GM23248 (cell line): ENCODE results near the gene RAPGEF4. TPM values are rescaled to one million over a fixed set of nuclear protein-coding genes. Genes with fewer than 3 reads are reported as not detected.

Experiments used
- DNase-seq: peaks from one replicate; pipeline ENCODE4 v3.0.0-alpha.2; 2015
- H2AFZ ChIP-seq: fragments of 200-600 bp; sonication (generic); 2 replicates; pipeline ENCODE4 v1.6.1; 2016; ENCODE audit warnings: antibody characterized with exemption
- H3F3A ChIP-seq: fragments of 200-600 bp; sonication (generic); 2 replicates; pipeline ENCODE4 v1.6.1; 2016; ENCODE audit warnings: mild to moderate bottlenecking, antibody characterized with exemption, mixed run types; ENCODE audit not compliant: insufficient read depth
- H3K27ac ChIP-seq: fragments of 200-600 bp; sonication (generic); 2 replicates; pipeline ENCODE4 v1.5.1; 2016; ENCODE audit warnings: mild to moderate bottlenecking
- H3K27me3 ChIP-seq: fragments of 200-600 bp; sonication (generic); replicated peaks from 2 replicates; pipeline ENCODE4 v1.6.1; 2016; ENCODE audit warnings: mild to moderate bottlenecking; ENCODE audit not compliant: insufficient read depth
- H3K36me3 ChIP-seq: fragments of 200-600 bp; sonication (generic); 2 replicates; pipeline ENCODE4 v1.6.1; 2016; ENCODE audit warnings: low read depth, mild to moderate bottlenecking
- H3K4me1 ChIP-seq: fragments of 200-600 bp; sonication (generic); 2 replicates; pipeline ENCODE4 v1.6.1; 2016; ENCODE audit warnings: mild to moderate bottlenecking; ENCODE audit not compliant: insufficient read depth
- H3K4me2 ChIP-seq: fragments of 200-600 bp; sonication (generic); one replicate; pipeline ENCODE4 v1.6.1; 2016; ENCODE audit warnings: mild to moderate bottlenecking; ENCODE audit not compliant: unreplicated experiment
- H3K4me3 ChIP-seq: fragments of 200-600 bp; sonication (generic); 2 replicates; pipeline ENCODE4 v1.5.1; 2016; ENCODE audit warnings: mild to moderate bottlenecking
- H3K79me2 ChIP-seq: fragments of 200-600 bp; sonication (generic); 2 replicates; pipeline ENCODE4 v1.6.1; 2016; ENCODE audit warnings: mild to moderate bottlenecking; ENCODE audit not compliant: insufficient read depth
- H3K9ac ChIP-seq: fragments of 200-600 bp; sonication (generic); 2 replicates; pipeline ENCODE4 v1.6.1; 2016; ENCODE audit warnings: mild to moderate bottlenecking
- H3K9me2 ChIP-seq: fragments of 200-600 bp; sonication (generic); 2 replicates; pipeline ENCODE4 v1.6.1; 2016; ENCODE audit warnings: mixed run types, mild to moderate bottlenecking, moderate library complexity; ENCODE audit not compliant: insufficient read depth
- H3K9me3 ChIP-seq: fragments of 200-600 bp; sonication (generic); one replicate; pipeline ENCODE4 v1.6.1; 2017; ENCODE audit warnings: low read depth
- H4K20me1 ChIP-seq: fragments of 200-600 bp; sonication (generic); 2 replicates; pipeline ENCODE4 v1.6.0; 2016; ENCODE audit not compliant: insufficient read depth
- EZH2 ChIP-seq: fragments of 200-600 bp; sonication (generic); IDR thresholded peaks from 2 replicates; pipeline ENCODE4 v1.6.1; 2018; ENCODE audit warnings: antibody characterized with exemption, mild to moderate bottlenecking; ENCODE audit not compliant: insufficient read depth, poor library complexity, severe bottlenecking
- EZH2phosphoT487 ChIP-seq: fragments of 200-600 bp; sonication (generic); IDR thresholded peaks from 2 replicates; pipeline ENCODE4 v1.6.1; 2018; ENCODE audit warnings: antibody characterized with exemption, moderate library complexity, mild to moderate bottlenecking, low read depth; ENCODE audit not compliant: insufficient read depth
- WGBS, 2 experiments: methylation state at CpG; one replicate each; pipeline ENCODE4 v1.1.6; 2015 to 2017; ENCODE audit warnings: low lambda C conversion rate in 2 of 2, low coverage in 1 of 2; ENCODE audit errors: missing lambda C conversion rate in 2 of 2; 5-methylcytosine and 5-hydroxymethylcytosine counted together
- in situ Hi-C: fragments of 300-500 bp; cut with MboI; formaldehyde crosslinking; loops from 2 replicates; pipeline ENCODE4 v1.15.0; 2020
- polyA plus RNA-seq: library from polyadenylated mRNA; unstranded; fragments of >200 nt; fragmentation: Nextera tagmentation; extraction: Ambion mirVana; gene quantifications from 2 replicates; pipeline ENCODE4 v1.2.1, GENCODE V29; 2016
- total RNA-seq: library from RNA; depleted of rRNA; stranded (reverse); fragments of >200 nt; shearing (Covaris generic); gene quantifications from 2 replicates; pipeline ENCODE4 v1.2.3, GENCODE V29; 2014

Gene RAPGEF4
- total and polyA plus RNA-seq, 2 experiments from 2014 or later = 2.2 TPM; not detected in 1

GRCh38 chr2:173094731-173095130 is 359.1 kb downstream of the RAPGEF4 start:
- H3K9me3 ChIP-seq = no peaks in the 10 kb centered on the region
- H3K4me3 ChIP-seq = no peak overlapping the region
- H4K20me1 ChIP-seq = no peaks in the 10 kb centered on the region
- TF ChIP-seq EZH2 = no peak
- no peak for TF ChIP-seq EZH2phosphoT487
- H3K79me2 ChIP-seq = peaks cover 94% of the 10 kb centered on the region
- WGBS, 2 experiments = 54 to 87% methylated on average over 1 of the region's 1 CpG
- no peaks in the 10 kb centered on the region for H3K27me3 ChIP-seq
- peaks cover 19% of the 10 kb centered on the region for H3K36me3 ChIP-seq
- peaks cover 22% of the 10 kb centered on the region for H3F3A ChIP-seq
- H3K9me2 ChIP-seq = no peaks in the 10 kb centered on the region
- H3K4me2 ChIP-seq = no peak overlapping the region
- H3K4me1 ChIP-seq = peaks cover 20% of the 10 kb centered on the region
- H3K27ac ChIP-seq = no peak overlapping the region
- in situ Hi-C loops = no loop called here
- H3K9ac ChIP-seq = no peak overlapping the region
- H2AFZ ChIP-seq = no peak overlapping the region
- no peak for DNase-seq

GRCh38 chr2:173095356-173095755 is 359.7 kb downstream of the RAPGEF4 start:
- Histone ChIP-seq H3K27ac (no peak overlapping the region), H3F3A (peaks cover 16% of the 10 kb centered on the region), H2AFZ (no peak overlapping the region), H3K9me3 (no peaks in the 10 kb centered on the region), H3K36me3 (peaks cover 19% of the 10 kb centered on the region), H3K4me1 (peaks cover 14% of the 10 kb centered on the region), H3K4me2 (no peak overlapping the region), H3K4me3 (no peak overlapping the region), H3K9me2 (no peaks in the 10 kb centered on the region), H3K27me3 (no peaks in the 10 kb centered on the region), H4K20me1 (no peaks in the 10 kb centered on the region), H3K79me2 (peaks cover 96% of the 10 kb centered on the region), H3K9ac (no peak overlapping the region)
- in situ Hi-C loops = no loop called here
- TF ChIP-seq EZH2 (no peak), EZH2phosphoT487 (no peak)
- no peak for DNase-seq
- 94 to 100% methylated on average over 1 of the region's 1 CpG for WGBS, 2 experiments

- Histone ChIP-seq H3K9ac (no peak overlapping the region), H3K79me2 (peaks cover 97% of the 10 kb centered on the region), H4K20me1 (no peaks in the 10 kb centered on the region), H3K4me1 (peaks cover 8% of the 10 kb centered on the region; the same call in 1 of the 2 replicates), H3K27me3 (no peaks in the 10 kb centered on the region), H3K4me3 (no peak overlapping the region), H3K4me2 (no peak overlapping the region), H2AFZ (no peak overlapping the region), H3K9me3 (no peaks in the 10 kb centered on the region), H3K9me2 (no peaks in the 10 kb centered on the region), H3F3A (no peaks in the 10 kb centered on the region), H3K27ac (no peak overlapping the region), H3K36me3 (peaks cover 7% of the 10 kb centered on the region; the same call in 1 of the 2 replicates)
- TF ChIP-seq EZH2phosphoT487 (no peak), EZH2 (no peak)
- in situ Hi-C loops = no loop called here
- 98 to 100% methylated on average over 2 of the region's 2 CpGs for WGBS, 2 experiments
- no peak for DNase-seq
Observed at GRCh38 chr2:173099271-173099670, 363.6 kb downstream of the RAPGEF4 start.

GRCh38 chr2:173099804-173100203 is 364.2 kb downstream of the RAPGEF4 start:
- Histone ChIP-seq H4K20me1 (no peaks in the 10 kb centered on the region), H3K4me2 (no peak overlapping the region), H2AFZ (no peak overlapping the region), H3K4me1 (peaks cover 8% of the 10 kb centered on the region; the same call in 1 of the 2 replicates), H3K4me3 (no peak overlapping the region), H3K9me3 (no peaks in the 10 kb centered on the region), H3K9ac (no peak overlapping the region), H3K79me2 (peaks cover 97% of the 10 kb centered on the region), H3F3A (no peaks in the 10 kb centered on the region), H3K27me3 (no peaks in the 10 kb centered on the region), H3K27ac (no peak overlapping the region), H3K36me3 (peaks cover 7% of the 10 kb centered on the region; the same call in 1 of the 2 replicates), H3K9me2 (no peaks in the 10 kb centered on the region)
- DNase-seq = no peak
- TF ChIP-seq EZH2phosphoT487 = no peak
- TF ChIP-seq EZH2 = no peak
- WGBS, 2 experiments = 98 to 100% methylated on average over 2 of the region's 2 CpGs
- in situ Hi-C loops = no loop called here
